GM10266 (cell line): Measurements from ENCODE around the gene TGFBR3.

Experiments used
- DNase-seq: peaks from one replicate; pipeline ENCODE4 v3.0.0; 2012; ENCODE audit errors: extremely low spot score
- TF ChIP-seq, protein P1 (sequence below): IDR thresholded peaks from 2 replicates; pipeline ENCODE4 v1.5.1; 2012; ENCODE audit warnings: mild to moderate bottlenecking, low read depth; ENCODE audit not compliant: control insufficient read depth, insufficient read depth; ENCODE audit errors: missing control alignments

The TGFBR3 gene

DNA sequence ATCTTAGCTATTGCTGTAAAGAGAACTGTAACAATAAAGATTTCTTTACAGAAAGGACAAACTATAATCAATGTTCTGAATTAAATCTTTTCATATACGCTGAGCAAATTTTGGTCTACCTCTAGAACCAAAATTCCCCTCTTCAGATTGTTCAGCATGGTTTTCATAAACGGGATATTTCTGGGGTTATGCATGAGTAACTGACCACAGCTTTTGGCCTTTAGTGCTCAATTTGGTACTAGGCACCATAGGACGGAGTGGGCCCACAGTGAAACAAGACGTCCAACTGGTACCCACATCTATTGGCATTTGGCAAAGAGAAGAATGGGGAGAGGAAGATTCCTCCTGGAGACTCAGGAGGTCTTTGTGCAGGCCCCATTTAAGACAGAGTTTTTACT is 184.5 kb downstream of the TGFBR3 start:
- no peak for DNase-seq
- TF ChIP-seq, protein P1, sequence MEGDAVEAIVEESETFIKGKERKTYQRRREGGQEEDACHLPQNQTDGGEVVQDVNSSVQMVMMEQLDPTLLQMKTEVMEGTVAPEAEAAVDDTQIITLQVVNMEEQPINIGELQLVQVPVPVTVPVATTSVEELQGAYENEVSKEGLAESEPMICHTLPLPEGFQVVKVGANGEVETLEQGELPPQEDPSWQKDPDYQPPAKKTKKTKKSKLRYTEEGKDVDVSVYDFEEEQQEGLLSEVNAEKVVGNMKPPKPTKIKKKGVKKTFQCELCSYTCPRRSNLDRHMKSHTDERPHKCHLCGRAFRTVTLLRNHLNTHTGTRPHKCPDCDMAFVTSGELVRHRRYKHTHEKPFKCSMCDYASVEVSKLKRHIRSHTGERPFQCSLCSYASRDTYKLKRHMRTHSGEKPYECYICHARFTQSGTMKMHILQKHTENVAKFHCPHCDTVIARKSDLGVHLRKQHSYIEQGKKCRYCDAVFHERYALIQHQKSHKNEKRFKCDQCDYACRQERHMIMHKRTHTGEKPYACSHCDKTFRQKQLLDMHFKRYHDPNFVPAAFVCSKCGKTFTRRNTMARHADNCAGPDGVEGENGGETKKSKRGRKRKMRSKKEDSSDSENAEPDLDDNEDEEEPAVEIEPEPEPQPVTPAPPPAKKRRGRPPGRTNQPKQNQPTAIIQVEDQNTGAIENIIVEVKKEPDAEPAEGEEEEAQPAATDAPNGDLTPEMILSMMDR, result no peak

GRCh38 chr1:91700771-91701471 is 185.0 kb downstream of the TGFBR3 start:
- TF ChIP-seq, protein P1, result no peak
- DNase-seq, result no peak

- no peak for DNase-seq
- TF ChIP-seq, protein P1, result no peak
Measured at GRCh38 chr1:91700332-91700731, 185.6 kb downstream of the TGFBR3 start.

DNA sequence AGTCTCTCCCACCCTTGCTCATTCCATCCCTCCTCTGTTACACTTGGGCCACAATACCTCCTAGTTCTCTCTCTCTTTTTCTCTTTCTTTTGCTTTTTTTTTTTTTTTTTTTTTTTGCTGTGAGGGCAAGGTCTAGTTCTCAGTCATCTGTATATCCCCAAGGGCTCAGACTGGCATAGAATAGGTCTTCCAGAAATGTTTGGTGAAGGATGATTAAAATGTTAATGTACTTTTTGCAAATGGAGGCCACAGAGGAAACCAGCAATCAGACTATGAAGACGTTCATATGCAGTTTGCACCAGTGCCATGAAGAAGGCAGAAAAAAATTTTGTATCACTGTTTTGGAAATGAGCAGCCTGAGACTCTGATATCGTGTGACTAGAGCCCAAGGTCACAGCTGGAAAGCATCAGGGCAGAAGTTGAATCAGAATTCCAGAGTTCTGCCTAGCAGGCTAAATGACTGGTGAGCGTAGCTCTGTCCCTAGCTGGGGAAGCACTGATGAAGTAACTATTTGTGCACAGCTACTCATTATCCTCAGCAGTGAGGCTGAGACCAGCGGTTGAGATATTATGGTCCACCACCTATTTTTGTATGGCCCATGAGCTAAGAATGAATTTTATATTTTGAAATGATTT is 186.5 kb downstream of the TGFBR3 start:
- TF ChIP-seq, protein P1, result no peak
- no peak for DNase-seq

DNA sequence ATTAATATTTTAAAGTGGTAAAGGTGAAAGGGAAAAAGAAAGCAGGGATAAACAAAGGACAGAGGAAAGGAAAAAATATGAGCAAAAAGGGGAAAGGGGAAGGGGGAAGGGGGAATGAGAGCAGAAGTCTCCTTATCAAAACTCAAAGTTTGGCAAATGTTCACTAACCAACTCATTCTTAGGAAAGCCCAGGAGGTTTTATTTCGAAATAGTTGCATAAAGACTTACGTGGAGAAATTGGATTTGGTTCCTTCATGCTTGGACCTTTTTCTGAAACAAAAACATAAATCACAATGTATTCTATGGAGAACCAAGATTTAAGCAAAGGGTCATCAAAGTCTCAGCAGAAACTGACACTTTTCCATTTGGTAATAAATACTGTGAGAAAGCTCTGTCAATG is 188.1 kb downstream of the TGFBR3 start:
- TF ChIP-seq, protein P1, result no peak
- DNase-seq, result no peak

GRCh38 chr1:91697416-91697815 is 188.5 kb downstream of the TGFBR3 start:
- DNase-seq, result peak; percentile 58
- TF ChIP-seq, protein P1, result no peak

GRCh38 chr1:91696321-91696720 is 189.6 kb downstream of the TGFBR3 start:
- DNase-seq, result no peak
- TF ChIP-seq, protein P1, result no peak
